ENCODE results near the gene NAGK. TPM values are rescaled to one million over a fixed set of nuclear protein-coding genes. Genes with fewer than 3 reads are reported as not detected.

NAGK gene
- polyA plus RNA-seq, 2 of the 4 experiments (the other 2 are of a cell fraction): 42.2 to 119 TPM

DNA sequence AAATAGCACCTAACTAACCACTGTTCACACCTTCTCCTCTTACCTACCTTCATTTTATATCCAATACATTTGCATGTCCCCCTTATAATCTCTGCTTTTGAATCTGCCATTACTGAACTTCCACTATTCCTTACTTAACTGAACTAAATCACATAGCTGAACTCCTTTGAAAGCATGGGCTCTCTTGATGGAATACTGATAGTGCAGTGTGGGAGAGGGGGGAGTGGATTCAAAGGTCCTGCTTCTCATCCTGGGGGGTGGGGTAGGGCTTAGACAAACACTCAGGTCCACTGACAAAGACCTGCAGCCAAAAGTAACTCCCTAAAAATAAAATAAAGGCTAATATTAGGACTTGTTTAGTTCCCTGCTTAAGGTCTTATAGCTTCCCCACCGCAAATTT lies 53.0 kb downstream of the NAGK start:
- H3K4me2 ChIP-seq: no peak overlapping the region
- no peak for DNase-seq (ENCODE audit: low read depth in 1 of 2, low spot score in 1 of 2)
- TF ChIP-seq TP53 (CRISPR knock-in tag; IDR thresholded peaks at IDR 0.05) (no peak), EHMT2 (IDR thresholded peaks at IDR 0.05; ENCODE audit: low read depth) (no peak), RARB (CRISPR knock-in tag; IDR thresholded peaks at IDR 0.05) (no peak), HDAC2 (IDR thresholded peaks at IDR 0.05) (no peak), SMC3 (IDR thresholded peaks at IDR 0.05) (no peak), CBX2 (IDR thresholded peaks at IDR 0.05; ENCODE audit: borderline replicate concordance, low read depth) (no peak), BHLHE40 (IDR thresholded peaks at IDR 0.05; ENCODE audit: low read depth, low read length) (no peak), FOXS1 (CRISPR knock-in tag; IDR thresholded peaks at IDR 0.05) (no peak), GATA3 (IDR thresholded peaks at IDR 0.05; ENCODE audit: borderline replicate concordance) (no peak), HEYL (CRISPR knock-in tag; IDR thresholded peaks at IDR 0.05) (no peak), CHD4 (IDR thresholded peaks at IDR 0.05; ENCODE audit: borderline replicate concordance) (no peak), ZC3H11A (IDR thresholded peaks at IDR 0.05) (no peak), KDM5A (IDR thresholded peaks at IDR 0.05) (no peak), EHF (CRISPR knock-in tag; IDR thresholded peaks at IDR 0.05) (no peak)
- TF ChIP-seq, protein P1, sequence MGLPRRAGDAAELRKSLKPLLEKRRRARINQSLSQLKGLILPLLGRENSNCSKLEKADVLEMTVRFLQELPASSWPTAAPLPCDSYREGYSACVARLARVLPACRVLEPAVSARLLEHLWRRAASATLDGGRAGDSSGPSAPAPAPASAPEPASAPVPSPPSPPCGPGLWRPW (IDR thresholded peaks at IDR 0.05): no peak
- TF ChIP-seq, protein P2, sequence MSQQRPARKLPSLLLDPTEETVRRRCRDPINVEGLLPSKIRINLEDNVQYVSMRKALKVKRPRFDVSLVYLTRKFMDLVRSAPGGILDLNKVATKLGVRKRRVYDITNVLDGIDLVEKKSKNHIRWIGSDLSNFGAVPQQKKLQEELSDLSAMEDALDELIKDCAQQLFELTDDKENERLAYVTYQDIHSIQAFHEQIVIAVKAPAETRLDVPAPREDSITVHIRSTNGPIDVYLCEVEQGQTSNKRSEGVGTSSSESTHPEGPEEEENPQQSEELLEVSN (IDR thresholded peaks at IDR 0.05; ENCODE audit: borderline replicate concordance, low read depth): no peak
- no peak for ATAC-seq
- H3K4me1 ChIP-seq: no peaks in the 10 kb centered on the region
- H3K4me3 ChIP-seq: no peak overlapping the region
- CTCF ChIA-PET: interaction anchor here (0.7 to 2.9 kb wide), 5 partner anchors 10 to 434 kb away, joined by 3 to 16 read pairs (median 4); partner anchors contain the start of gene ZNF638
- no peak overlapping the region for H3K27ac ChIP-seq
- H3K9me3 ChIP-seq: no peaks in the 10 kb centered on the region
- 98% methylated on average over 1 of the region's 1 CpG for WGBS (ENCODE audit: missing lambda C conversion rate)
- POLR2A ChIA-PET: interaction anchor here (1.2 to 1.9 kb wide), 2 partner anchors 9 to 53 kb away, joined by 3 to 6 read pairs; partner anchors contain the start of gene NAGK
- no peak for FAIRE-seq

DNA sequence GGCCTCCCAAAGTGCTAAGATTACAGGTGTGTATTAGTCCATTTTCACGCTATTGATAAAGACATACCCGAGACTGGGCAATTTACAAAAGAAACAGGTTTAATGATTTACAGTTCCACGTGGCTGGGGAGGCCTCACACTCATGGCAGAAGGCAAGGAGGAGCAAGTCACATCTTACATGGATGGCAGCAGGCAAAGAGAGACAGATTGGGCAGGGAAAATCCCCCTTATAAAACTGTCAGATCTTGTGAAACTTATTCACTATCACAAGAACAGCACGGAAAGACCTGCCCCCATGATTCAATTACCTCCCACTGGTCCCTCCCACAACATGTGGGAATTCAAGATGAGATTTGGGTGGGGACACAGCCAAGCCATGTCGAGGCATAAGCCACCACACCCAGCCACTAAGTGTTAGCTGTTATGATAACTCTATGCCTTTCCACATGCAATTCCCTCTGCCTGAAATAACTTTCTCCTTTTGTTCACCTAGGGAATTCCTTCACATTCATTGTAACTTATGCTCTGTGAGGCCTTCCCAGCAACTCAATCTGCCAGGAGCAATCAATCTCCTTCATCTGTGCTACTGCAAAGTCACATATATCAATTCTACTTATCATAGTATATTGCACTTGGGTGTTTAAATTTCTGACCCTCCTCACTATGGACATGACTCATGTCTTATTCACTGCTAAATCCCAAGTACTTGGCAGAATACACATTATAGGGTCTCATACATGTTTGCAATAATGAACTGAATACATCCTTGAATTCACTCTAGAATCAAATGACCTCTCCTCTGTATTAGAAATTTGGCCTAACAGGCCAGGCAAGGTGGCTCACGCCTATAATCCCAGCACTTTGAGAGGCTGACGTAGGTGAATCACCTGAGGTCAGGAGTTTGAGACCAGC lies 54.2 kb downstream of the NAGK start:
- ChIA-PET CTCF (interaction anchor here (0.8 to 1.7 kb wide), 2 partner anchors 11 to 209 kb away, joined by 3 to 4 read pairs; partner anchors contain the start of gene ZNF638), POLR2A (interaction anchor here (1.9 kb wide), 1 partner anchor 54 kb away, joined by 6 read pairs; the partner anchor contains the start of gene NAGK)
- FAIRE-seq (no peak), DNase-seq (ENCODE audit: low read depth in 1 of 2, low spot score in 1 of 2) (no peak), ATAC-seq (no peak)
- WGBS (ENCODE audit: missing lambda C conversion rate): 84% methylated on average over 7 of the region's 7 CpGs
- H3K4me1 ChIP-seq: no peaks in the 10 kb centered on the region
- H3K27ac ChIP-seq: no peak overlapping the region
- no peak overlapping the region for H3K4me3 ChIP-seq
- no peaks in the 10 kb centered on the region for H3K9me3 ChIP-seq
- no peak for TF ChIP-seq FOSL2 (IDR thresholded peaks at IDR 0.05)
- TF ChIP-seq FOSL2 (CRISPR knock-in tag; IDR thresholded peaks at IDR 0.05): no peak
- TF ChIP-seq POLR2AphosphoS2 (conservative IDR thresholded peaks at IDR 0.05; ENCODE audit: low read length): no peak
- TF ChIP-seq NR3C1 (IDR thresholded peaks at IDR 0.05): no peak
- TF ChIP-seq POLR2A (IDR thresholded peaks at IDR 0.05; ENCODE audit: low read length): no peak
- no peak for TF ChIP-seq TP53 (CRISPR knock-in tag; IDR thresholded peaks at IDR 0.05)
- no peak for TF ChIP-seq ZFP36 (IDR thresholded peaks at IDR 0.05; ENCODE audit: borderline replicate concordance, partially characterized antibody)
- TF ChIP-seq ZSCAN20 (CRISPR knock-in tag; IDR thresholded peaks at IDR 0.05): no peak
- TF ChIP-seq, protein P2 (IDR thresholded peaks at IDR 0.05; ENCODE audit: borderline replicate concordance, low read depth): no peak
- TF ChIP-seq CBX2 (IDR thresholded peaks at IDR 0.05; ENCODE audit: borderline replicate concordance, low read depth): no peak
- no peak for TF ChIP-seq KDM1A (IDR thresholded peaks at IDR 0.05; ENCODE audit: low read depth)
- TF ChIP-seq, protein P3, sequence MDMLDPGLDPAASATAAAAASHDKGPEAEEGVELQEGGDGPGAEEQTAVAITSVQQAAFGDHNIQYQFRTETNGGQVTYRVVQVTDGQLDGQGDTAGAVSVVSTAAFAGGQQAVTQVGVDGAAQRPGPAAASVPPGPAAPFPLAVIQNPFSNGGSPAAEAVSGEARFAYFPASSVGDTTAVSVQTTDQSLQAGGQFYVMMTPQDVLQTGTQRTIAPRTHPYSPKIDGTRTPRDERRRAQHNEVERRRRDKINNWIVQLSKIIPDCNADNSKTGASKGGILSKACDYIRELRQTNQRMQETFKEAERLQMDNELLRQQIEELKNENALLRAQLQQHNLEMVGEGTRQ (IDR thresholded peaks at IDR 0.05): no peak
- TF ChIP-seq, protein P1 (IDR thresholded peaks at IDR 0.05): no peak
- H3K4me2 ChIP-seq: no peak overlapping the region

Data from A549 (cell line).